Right lobe of liver (tissue), 6 donors: ENCODE data around the gene ITGB3BP. TPM values are rescaled to one million over a fixed set of nuclear protein-coding genes. Genes with fewer than 3 reads are reported as not detected.
A peak's percentile ranks its signal among the peaks of the same experiment; 100 is the strongest.

Experiments
- ATAC-seq, 4 donors: fragments of 200-7000 bp; cut with Tn5 transposase; one replicate each; pipeline ENCODE4 v1.9.1; 2020; ENCODE audit warnings: mild to moderate bottlenecking in 4 of 4, moderate library complexity in 4 of 4
- DNase-seq, 3 donors: peaks; one replicate each; pipeline ENCODE4 v3.0.0-alpha.2; 2020
- H3K27ac ChIP-seq, 3 donors: fragments of 200-600 bp; one replicate each; pipeline ENCODE4 v1.8.0; 2022
- H3K27me3 ChIP-seq, 2 donors: fragments of 200-600 bp; one replicate each; pipeline ENCODE4 v1.8.0; 2022
- H3K36me3 ChIP-seq, 4 donors: fragments of 200-600 bp; sonication (generic) in 1 of 4; one replicate each; pipeline versions ENCODE4 v1.5.1 to v1.8.0; 2017 to 2022; ENCODE audit warnings: control low read depth in 1 of 4
- H3K4me1 ChIP-seq, 4 donors: fragments of 200-600 bp; sonication (generic) in 1 of 4; one replicate each; pipeline versions ENCODE4 v1.5.1 to v1.8.0; 2017 to 2022; ENCODE audit warnings: control low read depth in 1 of 4
- H3K4me3 ChIP-seq, 3 donors: fragments of 200-600 bp; one replicate each; pipeline ENCODE4 v1.8.0; 2022
- H3K9me3 ChIP-seq, 4 donors: fragments of 200-600 bp; sonication (generic) in 1 of 4; one replicate each; pipeline versions ENCODE4 v1.5.1 to v1.8.0; 2017 to 2022; ENCODE audit warnings: control low read depth in 1 of 4
- POLR2A ChIP-seq: fragments of 450-650 bp; IDR thresholded peaks from one replicate; pipeline ENCODE4 v1.6.1; 2017; ENCODE audit warnings: antibody characterized with exemption, mild to moderate bottlenecking
- WGBS: methylation state at CpG from one replicate; pipeline ENCODE4 v1.1.6; 2018; ENCODE audit warnings: low coverage, low lambda C conversion rate; ENCODE audit not compliant: insufficient coverage; ENCODE audit errors: missing lambda C conversion rate; 5-methylcytosine and 5-hydroxymethylcytosine counted together
- intact Hi-C, 2 donors: fragments of 100-400 bp; cut with DNase I; formaldehyde crosslinking; loops; one replicate each; pipeline versions ENCODE4 v1.11.2 to v1.14.1; 2022
- total RNA-seq, 6 experiments: library from RNA; depleted of rRNA in 2 of 6; stranded (reverse); fragments of >200 nt in 2 of 6; fragmentation: NEBNext Ultra II Directional in 3 of 6; extraction: Animal tissue kit (Norgen Biotek cat#: 25700) in 3 of 6; gene quantifications; one replicate each; pipeline versions ENCODE4 v1.1.0 to v1.2.4, GENCODE V29; 2016 to 2023
- TF ChIP-seq, protein P1 (sequence below), 4 donors: fragments of 200-600 bp in 3 of 4; fragments of 450-650 bp in 1 of 4; IDR thresholded peaks; one replicate each; pipeline versions ENCODE4 v1.5.1 to v1.8.0; 2016 to 2022; ENCODE audit warnings: antibody characterized with exemption in 4 of 4, mild to moderate bottlenecking in 2 of 4
- donor health status: DM: no; HTN: yes; CAD: no.
- donor health status: DM: no; HTN: no; CAD: no.
- donor health status: DM: no; HTN: no; CAD: no.
- donor health status: DM: no; HTN: yes; CAD: no.
- donor health status: DM: no; HTN: yes; CAD: no.

The ITGB3BP gene
- total RNA-seq, 6 experiments from 2014 or later = 4.3 to 10.7 (median 7.0) TPM

DNA sequence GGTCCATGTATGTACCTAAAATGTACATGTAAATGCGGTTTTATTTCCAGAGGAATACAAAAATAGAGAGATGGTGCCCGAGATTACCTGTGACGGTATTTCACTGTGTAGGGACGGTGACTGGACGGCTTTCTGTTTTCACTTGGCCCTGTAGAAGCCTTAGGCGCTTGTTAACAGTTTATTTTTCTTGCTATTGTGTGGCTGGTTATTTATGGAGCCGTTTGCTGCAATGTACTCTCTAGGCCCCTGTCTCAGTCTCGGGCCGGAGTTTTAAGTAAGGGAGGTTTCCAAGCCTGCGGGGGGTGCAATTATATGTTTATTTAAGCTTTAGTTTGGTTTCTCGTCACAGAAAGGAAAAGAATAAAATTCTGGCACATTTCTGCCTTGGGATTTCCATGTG lies 713 bp upstream of the ITGB3BP start:
- peak overlapping the region; percentile 92 to 97 (median 96) for H3K27ac ChIP-seq
- H3K27me3 ChIP-seq = no peaks in the 10 kb centered on the region
- TF ChIP-seq, protein P1, sequence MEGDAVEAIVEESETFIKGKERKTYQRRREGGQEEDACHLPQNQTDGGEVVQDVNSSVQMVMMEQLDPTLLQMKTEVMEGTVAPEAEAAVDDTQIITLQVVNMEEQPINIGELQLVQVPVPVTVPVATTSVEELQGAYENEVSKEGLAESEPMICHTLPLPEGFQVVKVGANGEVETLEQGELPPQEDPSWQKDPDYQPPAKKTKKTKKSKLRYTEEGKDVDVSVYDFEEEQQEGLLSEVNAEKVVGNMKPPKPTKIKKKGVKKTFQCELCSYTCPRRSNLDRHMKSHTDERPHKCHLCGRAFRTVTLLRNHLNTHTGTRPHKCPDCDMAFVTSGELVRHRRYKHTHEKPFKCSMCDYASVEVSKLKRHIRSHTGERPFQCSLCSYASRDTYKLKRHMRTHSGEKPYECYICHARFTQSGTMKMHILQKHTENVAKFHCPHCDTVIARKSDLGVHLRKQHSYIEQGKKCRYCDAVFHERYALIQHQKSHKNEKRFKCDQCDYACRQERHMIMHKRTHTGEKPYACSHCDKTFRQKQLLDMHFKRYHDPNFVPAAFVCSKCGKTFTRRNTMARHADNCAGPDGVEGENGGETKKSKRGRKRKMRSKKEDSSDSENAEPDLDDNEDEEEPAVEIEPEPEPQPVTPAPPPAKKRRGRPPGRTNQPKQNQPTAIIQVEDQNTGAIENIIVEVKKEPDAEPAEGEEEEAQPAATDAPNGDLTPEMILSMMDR (IDR thresholded peaks at IDR 0.05) = no peak
- TF ChIP-seq POLR2A = no peak
- H3K9me3 ChIP-seq = no peaks in the 10 kb centered on the region
- intact Hi-C loops = no loop called here
- peak; percentile 38 to 56 (median 44) for ATAC-seq
- peak overlapping the region; percentile 56 to 76 (median 72) for H3K4me3 ChIP-seq
- no peak for DNase-seq
- under 1% methylated on average over 11 of the region's 11 CpGs for WGBS
- H3K4me1 ChIP-seq = peaks cover 0 to 17% (median 0%) of the 10 kb centered on the region in 4 donors
- peaks cover 0 to 14% (median 0%) of the 10 kb centered on the region in 4 donors for H3K36me3 ChIP-seq

DNA sequence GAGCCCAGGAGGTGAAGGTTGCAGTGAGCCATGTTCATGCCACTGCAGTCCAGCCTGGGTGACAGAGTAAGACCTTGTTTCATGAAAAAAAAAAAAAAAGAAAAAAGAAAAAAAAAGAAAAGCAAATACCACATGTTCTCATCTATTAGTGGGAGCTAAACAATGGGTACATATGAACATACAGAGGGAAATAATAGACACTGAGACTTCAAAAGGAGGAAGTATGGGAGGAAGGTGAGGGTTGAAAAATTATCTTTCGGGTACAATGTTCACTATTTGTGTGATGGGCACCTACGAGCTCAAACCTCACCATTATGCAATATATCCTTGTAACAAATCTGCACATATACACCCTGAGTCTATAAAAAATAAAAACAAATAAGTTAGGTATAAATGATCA lies 6.4 kb downstream of the ITGB3BP start:
- intact Hi-C loops = no loop called here
- ATAC-seq (no peak), DNase-seq (no peak)
- H3K4me1 ChIP-seq = no peaks in the 10 kb centered on the region
- 55% methylated on average over 2 of the region's 2 CpGs for WGBS
- no peaks in the 10 kb centered on the region for H3K27me3 ChIP-seq
- TF ChIP-seq POLR2A = no peak
- TF ChIP-seq, protein P1 (IDR thresholded peaks at IDR 0.05) = no peak
- H3K4me3 ChIP-seq = no peak overlapping the region
- no peaks in the 10 kb centered on the region for H3K36me3 ChIP-seq
- no peak overlapping the region for H3K27ac ChIP-seq
- H3K9me3 ChIP-seq = no peaks in the 10 kb centered on the region

DNA sequence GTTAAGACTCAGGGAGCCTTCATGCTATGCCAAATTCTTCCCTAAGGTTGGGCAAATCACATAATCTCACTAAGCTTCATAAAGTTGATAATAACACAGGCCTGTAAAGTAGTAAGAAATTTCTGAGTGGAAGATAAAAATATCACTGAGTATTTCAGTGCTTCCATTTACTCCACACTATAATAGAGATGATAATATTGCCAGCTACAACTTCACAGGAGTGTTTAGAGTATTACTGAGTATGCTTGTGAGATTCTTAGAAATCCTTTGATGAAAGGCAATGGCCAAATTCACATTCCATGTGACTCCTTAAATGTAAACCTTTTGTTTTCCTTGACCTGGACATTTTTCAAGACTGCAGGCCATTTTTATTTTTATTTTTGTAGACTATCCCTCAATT lies 10.4 kb downstream of the ITGB3BP start:
- DNase-seq (no peak), ATAC-seq (no peak)
- H3K4me3 ChIP-seq = no peak overlapping the region
- no peak overlapping the region for H3K27ac ChIP-seq
- no peaks in the 10 kb centered on the region for H3K36me3 ChIP-seq
- no peaks in the 10 kb centered on the region for H3K27me3 ChIP-seq
- intact Hi-C loops = no loop called here
- no peaks in the 10 kb centered on the region for H3K4me1 ChIP-seq
- TF ChIP-seq, protein P1 (IDR thresholded peaks at IDR 0.05) = no peak
- TF ChIP-seq POLR2A = no peak
- no peaks in the 10 kb centered on the region for H3K9me3 ChIP-seq

DNA sequence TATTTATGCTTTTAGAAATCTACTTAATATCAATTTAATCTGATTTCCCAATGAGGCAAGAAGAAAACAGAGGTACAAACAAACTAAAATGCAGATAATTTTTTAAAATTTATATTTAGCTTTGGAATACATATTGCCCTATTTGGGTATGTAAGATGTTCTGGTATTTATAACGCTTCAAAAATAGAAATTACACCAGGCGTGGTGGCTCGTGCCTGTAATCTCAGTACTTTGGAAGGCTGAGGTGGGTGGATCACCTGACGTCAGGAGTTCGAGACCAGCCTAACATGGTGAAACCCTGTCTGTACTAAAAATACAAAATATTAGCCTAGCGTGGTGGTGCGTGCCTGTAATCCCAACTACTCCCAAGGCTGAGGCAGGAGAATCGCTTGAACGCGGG lies 13.3 kb downstream of the ITGB3BP start:
- Histone ChIP-seq H3K4me1 (no peaks in the 10 kb centered on the region), H3K9me3 (no peaks in the 10 kb centered on the region), H3K4me3 (no peak overlapping the region), H3K36me3 (peaks cover 0 to 8% (median 0%) of the 10 kb centered on the region in 4 donors), H3K27me3 (no peaks in the 10 kb centered on the region), H3K27ac (no peak overlapping the region)
- no peak for ATAC-seq
- TF ChIP-seq POLR2A = no peak
- TF ChIP-seq, protein P1 (IDR thresholded peaks at IDR 0.05) = no peak
- intact Hi-C loops = no loop called here
- DNase-seq = no peak
- WGBS = 86% methylated on average over 10 of the region's 10 CpGs

DNA sequence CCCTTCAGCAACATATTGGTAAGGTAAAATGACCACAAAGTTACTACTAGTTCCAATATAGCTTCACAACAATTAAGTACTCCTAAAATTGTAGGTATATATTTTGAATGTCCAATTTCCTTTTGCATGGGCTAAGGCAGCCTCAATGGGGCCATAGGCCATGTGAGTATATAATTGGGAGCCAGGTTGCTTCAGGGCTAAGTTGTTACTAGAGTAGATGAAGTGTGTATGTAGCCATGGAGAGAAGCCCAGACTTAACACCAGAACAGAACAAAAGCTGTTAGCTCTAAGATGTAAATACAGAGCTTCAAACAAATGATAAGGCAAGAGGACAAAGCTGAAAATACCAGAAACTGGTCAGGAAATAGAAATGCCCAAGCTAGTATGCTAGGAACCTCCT lies 16.2 kb downstream of the ITGB3BP start:
- no peak for TF ChIP-seq POLR2A
- TF ChIP-seq, protein P1 (IDR thresholded peaks at IDR 0.05) = no peak
- H3K4me3 ChIP-seq = no peak overlapping the region
- DNase-seq = no peak
- H3K27me3 ChIP-seq = no peaks in the 10 kb centered on the region
- intact Hi-C loops = no loop called here
- no peak overlapping the region for H3K27ac ChIP-seq
- no peaks in the 10 kb centered on the region for H3K9me3 ChIP-seq
- H3K36me3 ChIP-seq = peaks cover 0 to 8% (median 0%) of the 10 kb centered on the region in 4 donors
- no peak for ATAC-seq
- H3K4me1 ChIP-seq = no peaks in the 10 kb centered on the region
